Dedifferentiated amniotic fluid mesenchymal stem cell (primary cell): ENCODE data around the gene NF1.
"Not testable (repeated sequence)": the region's sequence is repeated elsewhere in the genome, so short reads cannot be mapped to it uniquely, and the experiment has no call there.

Experiments used
- DNase-seq: peaks from one replicate; pipeline ENCODE4 v3.0.0-alpha.2; 2016; ENCODE audit errors: extremely low spot score

NF1 gene

GRCh38 chr17:31328160-31328535 lies 233.4 kb downstream of the NF1 start:
- DNase-seq, result no peak

- no peak for DNase-seq
Observed at GRCh38 chr17:31329221-31329620, 234.4 kb downstream of the NF1 start.

GRCh38 chr17:31339906-31340661 lies 245.3 kb downstream of the NF1 start:
- DNase-seq, result peak; percentile 52

GRCh38 chr17:31345191-31345747 lies 250.5 kb downstream of the NF1 start:
- DNase-seq, result not testable (repeated sequence)

GRCh38 chr17:31349454-31349853 lies 254.7 kb downstream of the NF1 start:
- DNase-seq, result no peak

GRCh38 chr17:31355935-31356334 lies 261.2 kb downstream of the NF1 start:
- no peak for DNase-seq

GRCh38 chr17:31357091-31357490 lies 262.3 kb downstream of the NF1 start:
- DNase-seq, result no peak

- DNase-seq, result peak; percentile 47
Observed at GRCh38 chr17:31357839-31358394, 263.1 kb downstream of the NF1 start.

GRCh38 chr17:31364012-31364411 lies 269.2 kb downstream of the NF1 start:
- DNase-seq, result no peak

GRCh38 chr17:31366088-31366487 lies 271.3 kb downstream of the NF1 start:
- no peak for DNase-seq

GRCh38 chr17:31369266-31369665 lies 274.5 kb downstream of the NF1 start:
- DNase-seq, result no peak

GRCh38 chr17:31371511-31372097 lies 276.8 kb downstream of the NF1 start:
- DNase-seq, result no peak

- peak; percentile 80 for DNase-seq
Observed at GRCh38 chr17:31373150-31374093, 278.6 kb downstream of the NF1 start.

- DNase-seq, result no peak
Observed at GRCh38 chr17:31374094-31374447, 279.3 kb downstream of the NF1 start.

- DNase-seq, result no peak
Observed at GRCh38 chr17:31374503-31374902, 279.7 kb downstream of the NF1 start.

- no peak for DNase-seq
Observed at GRCh38 chr17:31378638-31379037, 283.9 kb downstream of the NF1 start.

- no peak for DNase-seq
Observed at GRCh38 chr17:31379597-31380205, 284.9 kb downstream of the NF1 start.

GRCh38 chr17:31381165-31381668 lies 286.4 kb downstream of the NF1 start:
- no peak for DNase-seq

- DNase-seq, result not testable (repeated sequence)
Observed at GRCh38 chr17:31382668-31383275, 288.0 kb downstream of the NF1 start.

GRCh38 chr17:31383488-31383887 lies 288.7 kb downstream of the NF1 start:
- DNase-seq, result not testable (repeated sequence)
